ENCODE results near the gene ZC2HC1B.
A peak's percentile ranks its signal among the peaks of the same experiment; 100 is the strongest.

Gene ZC2HC1B

GRCh38 chr6:143961886-143962878 lies 97.9 kb downstream of the ZC2HC1B start:
- H3K4me3 ChIP-seq (ENCODE audit: low read depth, low read length), result no peak overlapping the region
- H3K9me3 ChIP-seq (ENCODE audit: control insufficient read depth, insufficient read depth, low read depth, low read length), result no peaks in the 10 kb centered on the region
- CTCF ChIA-PET, result interaction anchor here (1.6 to 2.1 kb wide), 2 partner anchors 22 to 386 kb away, joined by 4 to 10 read pairs; no protein-coding TSS in a partner anchor
- 0 out of 2 replicates have a peak, but pooled peaks cover 2% of the 10 kb centered on the region for H3K4me1 ChIP-seq (ENCODE audit: control insufficient read depth, insufficient read depth, low read length)
- POLR2A ChIA-PET, result no interaction called here
- no peak for TF ChIP-seq ZBTB21 (tag by site-specific recombination; IDR thresholded peaks at IDR 0.05)
- peak; percentile 54; the same call in 1 of the 2 replicates for TF ChIP-seq PRDM6 (tag by site-specific recombination; IDR thresholded peaks at IDR 0.05)
- no peak for TF ChIP-seq KLF8 (tag by site-specific recombination; IDR thresholded peaks at IDR 0.05)
- peaks cover 0 to 25% of the 10 kb centered on the region in 2 experiments; a peak in 1 of 3 replicates for H3K36me3 ChIP-seq (ENCODE audit: control insufficient read depth in 2 of 2, insufficient read depth in 1 of 2, low read length in 2 of 2)
- no peak overlapping the region for H3K27ac ChIP-seq (ENCODE audit: extremely low read depth, low read depth, low read length)

GRCh38 chr6:143963158-143963919 lies 99.1 kb downstream of the ZC2HC1B start:
- Histone ChIP-seq H3K4me1 (ENCODE audit: control insufficient read depth, insufficient read depth, low read length) (0 out of 2 replicates have a peak, but pooled peaks cover 2% of the 10 kb centered on the region), H3K36me3 (ENCODE audit: control insufficient read depth in 2 of 2, insufficient read depth in 1 of 2, low read length in 2 of 2) (peaks cover 0 to 28% of the 10 kb centered on the region in 2 experiments; a peak in 1 of 3 replicates), H3K9me3 (ENCODE audit: control insufficient read depth, insufficient read depth, low read depth, low read length) (no peaks in the 10 kb centered on the region), H3K27ac (ENCODE audit: extremely low read depth, low read depth, low read length) (no peak overlapping the region), H3K4me3 (ENCODE audit: low read depth, low read length) (no peak overlapping the region)
- POLR2A ChIA-PET, result interaction anchor here (1.2 kb wide), 1 partner anchor 24 kb away, joined by 3 read pairs; no protein-coding TSS in a partner anchor
- CTCF ChIA-PET, result interaction anchor here (1.1 to 2.1 kb wide), 6 partner anchors 21 to 388 kb away, joined by 3 to 10 read pairs (median 5); no protein-coding TSS in a partner anchor
- TF ChIP-seq MZF1 (tag by site-specific recombination; IDR thresholded peaks at IDR 0.05; ENCODE audit: borderline replicate concordance) (no peak), ZNF157 (tag by site-specific recombination; IDR thresholded peaks at IDR 0.05) (no peak), ZBTB26 (tag by site-specific recombination; optimal IDR thresholded peaks at IDR 0.05) (no peak), GLIS2 (tag by site-specific recombination; IDR thresholded peaks at IDR 0.05) (no peak), ZNF274 (IDR thresholded peaks at IDR 0.05; ENCODE audit: low read length) (no peak), ZNF274 (tag by site-specific recombination; IDR thresholded peaks at IDR 0.05; ENCODE audit: borderline replicate concordance) (no peak), ZNF555 (tag by site-specific recombination; conservative IDR thresholded peaks at IDR 0.05) (no peak), ZFHX2 (tag by site-specific recombination; conservative IDR thresholded peaks at IDR 0.05) (no peak), ZBTB20 (tag by site-specific recombination; IDR thresholded peaks at IDR 0.05) (no peak), ZNF19 (tag by site-specific recombination; IDR thresholded peaks at IDR 0.05; ENCODE audit: low read depth) (no peak), ZNF544 (tag by site-specific recombination; IDR thresholded peaks at IDR 0.05) (no peak), ZNF777 (tag by site-specific recombination; IDR thresholded peaks at IDR 0.05; ENCODE audit: borderline replicate concordance) (no peak), BCL11B (tag by site-specific recombination; IDR thresholded peaks at IDR 0.05; ENCODE audit: low read depth) (no peak), ZBTB17 (tag by site-specific recombination; IDR thresholded peaks at IDR 0.05) (no peak), ZBTB6 (tag by site-specific recombination; IDR thresholded peaks at IDR 0.05) (no peak), TCF7L2 (IDR thresholded peaks at IDR 0.05; ENCODE audit: borderline replicate concordance, low read depth, low read length) (no peak)
- TF ChIP-seq, protein P1, sequence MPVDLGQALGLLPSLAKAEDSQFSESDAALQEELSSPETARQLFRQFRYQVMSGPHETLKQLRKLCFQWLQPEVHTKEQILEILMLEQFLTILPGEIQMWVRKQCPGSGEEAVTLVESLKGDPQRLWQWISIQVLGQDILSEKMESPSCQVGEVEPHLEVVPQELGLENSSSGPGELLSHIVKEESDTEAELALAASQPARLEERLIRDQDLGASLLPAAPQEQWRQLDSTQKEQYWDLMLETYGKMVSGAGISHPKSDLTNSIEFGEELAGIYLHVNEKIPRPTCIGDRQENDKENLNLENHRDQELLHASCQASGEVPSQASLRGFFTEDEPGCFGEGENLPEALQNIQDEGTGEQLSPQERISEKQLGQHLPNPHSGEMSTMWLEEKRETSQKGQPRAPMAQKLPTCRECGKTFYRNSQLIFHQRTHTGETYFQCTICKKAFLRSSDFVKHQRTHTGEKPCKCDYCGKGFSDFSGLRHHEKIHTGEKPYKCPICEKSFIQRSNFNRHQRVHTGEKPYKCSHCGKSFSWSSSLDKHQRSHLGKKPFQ (tag by site-specific recombination; IDR thresholded peaks at IDR 0.05), result no peak
- TF ChIP-seq, protein P2, sequence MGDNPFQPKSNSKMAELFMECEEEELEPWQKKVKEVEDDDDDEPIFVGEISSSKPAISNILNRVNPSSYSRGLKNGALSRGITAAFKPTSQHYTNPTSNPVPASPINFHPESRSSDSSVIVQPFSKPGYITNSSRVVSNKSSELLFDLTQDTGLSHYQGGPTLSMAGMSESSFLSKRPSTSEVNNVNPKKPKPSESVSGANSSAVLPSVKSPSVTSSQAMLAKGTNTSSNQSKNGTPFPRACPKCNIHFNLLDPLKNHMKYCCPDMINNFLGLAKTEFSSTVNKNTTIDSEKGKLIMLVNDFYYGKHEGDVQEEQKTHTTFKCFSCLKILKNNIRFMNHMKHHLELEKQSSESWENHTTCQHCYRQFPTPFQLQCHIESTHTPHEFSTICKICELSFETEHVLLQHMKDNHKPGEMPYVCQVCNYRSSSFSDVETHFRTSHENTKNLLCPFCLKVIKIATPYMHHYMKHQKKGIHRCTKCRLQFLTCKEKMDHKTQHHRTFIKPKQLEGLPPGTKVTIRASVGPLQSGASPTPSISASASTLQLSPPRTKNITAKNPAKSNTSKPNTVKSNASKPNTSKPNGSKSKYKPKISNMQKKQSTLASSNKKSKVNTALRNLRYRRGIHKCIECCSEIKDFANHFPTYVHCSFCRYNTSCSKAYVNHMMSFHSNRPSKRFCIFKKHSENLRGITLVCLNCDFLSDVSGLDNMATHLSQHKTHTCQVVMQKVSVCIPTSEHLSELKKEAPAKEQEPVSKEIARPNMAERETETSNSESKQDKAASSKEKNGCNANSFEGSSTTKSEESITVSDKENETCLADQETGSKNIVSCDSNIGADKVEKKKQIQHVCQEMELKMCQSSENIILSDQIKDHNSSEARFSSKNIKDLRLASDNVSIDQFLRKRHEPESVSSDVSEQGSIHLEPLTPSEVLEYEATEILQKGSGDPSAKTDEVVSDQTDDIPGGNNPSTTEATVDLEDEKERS (tag by site-specific recombination; IDR thresholded peaks at IDR 0.05), result no peak

Data from HEK293 (cell line).